ENCODE data around the gene MFN2.

The MFN2 gene

DNA sequence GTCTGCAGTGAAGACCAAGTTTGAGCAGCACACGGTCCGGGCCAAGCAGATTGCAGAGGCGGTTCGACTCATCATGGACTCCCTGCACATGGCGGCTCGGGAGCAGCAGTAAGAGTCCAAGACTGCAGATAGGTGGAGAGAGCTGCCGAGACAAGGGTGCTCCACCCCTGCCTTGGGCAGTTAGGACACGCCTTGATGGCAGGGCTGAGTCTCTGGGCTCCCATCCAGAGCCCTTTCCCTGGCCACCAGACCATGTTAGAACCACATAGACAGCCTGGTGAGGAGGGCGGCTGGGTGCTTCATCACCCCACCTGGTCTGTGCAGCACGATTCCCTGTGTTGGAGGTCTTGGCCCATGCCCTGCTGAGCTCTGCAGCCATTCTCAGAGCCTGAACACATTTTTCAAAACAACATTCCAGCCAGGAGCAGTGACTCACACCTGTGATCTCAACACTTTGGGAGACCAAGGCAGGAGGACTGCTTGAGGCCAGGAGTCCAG, 21.8 kb downstream of the MFN2 start:
- no peaks in the 10 kb centered on the region for H3K9me2 ChIP-seq (replicated peaks; ENCODE audit: insufficient read depth, low read length)
- no peak overlapping the region for H2AFZ ChIP-seq (ENCODE audit: low read length)
- peaks cover 9% of the 10 kb centered on the region; the same call in 1 of the 2 replicates for H3K36me3 ChIP-seq (replicated peaks; ENCODE audit: insufficient read depth, low read length)
- H3K27ac ChIP-seq (ENCODE audit: low read length): no peak overlapping the region
- H3K9ac ChIP-seq (ENCODE audit: low read length): no peak overlapping the region
- H4K20me1 ChIP-seq (ENCODE audit: insufficient read depth, low read length): no peaks in the 10 kb centered on the region
- no peaks in the 10 kb centered on the region for H3K4me1 ChIP-seq (ENCODE audit: low read length)
- no peak overlapping the region for H3K4me2 ChIP-seq (ENCODE audit: low read depth, low read length)
- no peaks in the 10 kb centered on the region for H3K9me3 ChIP-seq (replicated peaks; ENCODE audit: insufficient read depth, low read length)
- TF ChIP-seq EZH2 (optimal IDR thresholded peaks at IDR 0.05; ENCODE audit: low read depth, low read length) (no peak), EZH2phosphoT487 (IDR thresholded peaks at IDR 0.05; ENCODE audit: low read length) (no peak)
- TF ChIP-seq, protein P1, sequence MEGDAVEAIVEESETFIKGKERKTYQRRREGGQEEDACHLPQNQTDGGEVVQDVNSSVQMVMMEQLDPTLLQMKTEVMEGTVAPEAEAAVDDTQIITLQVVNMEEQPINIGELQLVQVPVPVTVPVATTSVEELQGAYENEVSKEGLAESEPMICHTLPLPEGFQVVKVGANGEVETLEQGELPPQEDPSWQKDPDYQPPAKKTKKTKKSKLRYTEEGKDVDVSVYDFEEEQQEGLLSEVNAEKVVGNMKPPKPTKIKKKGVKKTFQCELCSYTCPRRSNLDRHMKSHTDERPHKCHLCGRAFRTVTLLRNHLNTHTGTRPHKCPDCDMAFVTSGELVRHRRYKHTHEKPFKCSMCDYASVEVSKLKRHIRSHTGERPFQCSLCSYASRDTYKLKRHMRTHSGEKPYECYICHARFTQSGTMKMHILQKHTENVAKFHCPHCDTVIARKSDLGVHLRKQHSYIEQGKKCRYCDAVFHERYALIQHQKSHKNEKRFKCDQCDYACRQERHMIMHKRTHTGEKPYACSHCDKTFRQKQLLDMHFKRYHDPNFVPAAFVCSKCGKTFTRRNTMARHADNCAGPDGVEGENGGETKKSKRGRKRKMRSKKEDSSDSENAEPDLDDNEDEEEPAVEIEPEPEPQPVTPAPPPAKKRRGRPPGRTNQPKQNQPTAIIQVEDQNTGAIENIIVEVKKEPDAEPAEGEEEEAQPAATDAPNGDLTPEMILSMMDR (IDR thresholded peaks at IDR 0.05; ENCODE audit: low read length): no peak
- no peaks in the 10 kb centered on the region for H3K79me2 ChIP-seq (ENCODE audit: low read length)
- no peaks in the 10 kb centered on the region for H3K27me3 ChIP-seq (replicated peaks; ENCODE audit: insufficient read depth, low read length)
- H3K4me3 ChIP-seq (ENCODE audit: low read length): no peak overlapping the region
- no peak for DNase-seq
- H3F3A ChIP-seq (ENCODE audit: insufficient read depth, low read length): no peaks in the 10 kb centered on the region

DNA sequence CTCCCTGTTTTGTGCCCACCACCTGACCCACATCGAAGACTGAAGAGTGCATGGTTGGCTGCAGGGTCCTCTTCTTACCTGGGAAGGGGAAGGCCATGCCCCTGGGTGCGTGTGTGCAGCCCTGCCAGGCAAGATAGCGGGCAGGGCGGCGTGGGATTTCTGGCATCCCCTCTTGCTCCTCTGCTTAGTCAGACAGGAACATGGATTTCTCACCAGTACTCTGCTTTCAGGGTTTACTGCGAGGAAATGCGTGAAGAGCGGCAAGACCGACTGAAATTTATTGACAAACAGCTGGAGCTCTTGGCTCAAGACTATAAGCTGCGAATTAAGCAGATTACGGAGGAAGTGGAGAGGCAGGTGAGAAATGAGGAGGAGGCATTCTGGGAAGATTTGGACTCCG, 23.5 kb downstream of the MFN2 start:
- Histone ChIP-seq H3F3A (ENCODE audit: insufficient read depth, low read length) (no peaks in the 10 kb centered on the region), H3K9ac (ENCODE audit: low read length) (no peak overlapping the region), H3K4me1 (ENCODE audit: low read length) (no peaks in the 10 kb centered on the region), H3K4me2 (ENCODE audit: low read depth, low read length) (no peak overlapping the region), H3K9me3 (replicated peaks; ENCODE audit: insufficient read depth, low read length) (no peaks in the 10 kb centered on the region), H3K9me2 (replicated peaks; ENCODE audit: insufficient read depth, low read length) (no peaks in the 10 kb centered on the region), H3K27ac (ENCODE audit: low read length) (no peak overlapping the region), H4K20me1 (ENCODE audit: insufficient read depth, low read length) (no peaks in the 10 kb centered on the region), H2AFZ (ENCODE audit: low read length) (no peak overlapping the region), H3K79me2 (ENCODE audit: low read length) (no peaks in the 10 kb centered on the region), H3K36me3 (replicated peaks; ENCODE audit: insufficient read depth, low read length) (peaks cover 9% of the 10 kb centered on the region; the same call in 1 of the 2 replicates), H3K4me3 (ENCODE audit: low read length) (no peak overlapping the region), H3K27me3 (replicated peaks; ENCODE audit: insufficient read depth, low read length) (no peaks in the 10 kb centered on the region)
- TF ChIP-seq EZH2 (optimal IDR thresholded peaks at IDR 0.05; ENCODE audit: low read depth, low read length) (no peak), EZH2phosphoT487 (IDR thresholded peaks at IDR 0.05; ENCODE audit: low read length) (no peak)
- TF ChIP-seq, protein P1 (IDR thresholded peaks at IDR 0.05; ENCODE audit: low read length): no peak
- no peak for DNase-seq

DNA sequence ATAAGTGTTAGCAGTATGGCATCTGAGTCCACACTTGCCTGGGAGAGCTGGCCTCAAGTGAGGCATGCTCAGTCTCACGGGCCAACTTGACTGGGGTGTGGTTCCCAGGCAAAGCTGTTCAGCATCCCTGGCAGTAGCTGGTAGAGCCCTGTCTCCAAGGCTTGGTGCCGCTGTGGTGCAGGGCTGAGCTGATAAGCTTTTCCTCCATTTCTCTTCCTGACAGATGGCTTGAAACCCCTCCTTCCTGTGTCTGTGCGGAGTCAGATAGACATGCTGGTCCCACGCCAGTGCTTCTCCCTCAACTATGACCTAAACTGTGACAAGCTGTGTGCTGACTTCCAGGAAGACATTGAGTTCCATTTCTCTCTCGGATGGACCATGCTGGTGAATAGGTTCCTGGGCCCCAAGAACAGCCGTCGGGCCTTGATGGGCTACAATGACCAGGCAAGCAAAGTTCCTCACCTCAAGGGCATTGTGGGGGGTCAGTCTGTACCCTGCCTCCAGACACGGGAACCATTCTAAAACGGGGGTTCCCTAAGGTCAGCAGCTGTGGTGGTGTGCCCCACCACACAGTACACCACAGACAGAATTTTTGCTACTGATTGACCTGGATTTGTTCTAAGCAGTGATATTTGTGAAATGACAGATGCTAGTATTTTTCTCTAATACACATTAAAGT, 25.4 kb downstream of the MFN2 start:
- no peaks in the 10 kb centered on the region for H4K20me1 ChIP-seq (ENCODE audit: insufficient read depth, low read length)
- H3K9me3 ChIP-seq (replicated peaks; ENCODE audit: insufficient read depth, low read length): no peaks in the 10 kb centered on the region
- TF ChIP-seq EZH2phosphoT487 (IDR thresholded peaks at IDR 0.05; ENCODE audit: low read length): no peak
- TF ChIP-seq, protein P1 (IDR thresholded peaks at IDR 0.05; ENCODE audit: low read length): no peak
- TF ChIP-seq EZH2 (optimal IDR thresholded peaks at IDR 0.05; ENCODE audit: low read depth, low read length): no peak
- H3K4me3 ChIP-seq (ENCODE audit: low read length): no peak overlapping the region
- no peaks in the 10 kb centered on the region for H3K79me2 ChIP-seq (ENCODE audit: low read length)
- H3K9me2 ChIP-seq (replicated peaks; ENCODE audit: insufficient read depth, low read length): no peaks in the 10 kb centered on the region
- no peaks in the 10 kb centered on the region for H3K4me1 ChIP-seq (ENCODE audit: low read length)
- H3K4me2 ChIP-seq (ENCODE audit: low read depth, low read length): no peak overlapping the region
- no peaks in the 10 kb centered on the region for H3F3A ChIP-seq (ENCODE audit: insufficient read depth, low read length)
- no peaks in the 10 kb centered on the region for H3K27me3 ChIP-seq (replicated peaks; ENCODE audit: insufficient read depth, low read length)
- no peak overlapping the region for H2AFZ ChIP-seq (ENCODE audit: low read length)
- H3K9ac ChIP-seq (ENCODE audit: low read length): no peak overlapping the region
- no peak for DNase-seq
- H3K36me3 ChIP-seq (replicated peaks; ENCODE audit: insufficient read depth, low read length): peaks cover 6% of the 10 kb centered on the region; the same call in 1 of the 2 replicates
- no peak overlapping the region for H3K27ac ChIP-seq (ENCODE audit: low read length)
